Upper lobe of right lung (tissue), 1 donor: ENCODE measurements around the gene MRGPRX2. TPM values are rescaled to one million over a fixed set of nuclear protein-coding genes. Genes with fewer than 3 reads are reported as not detected.
A peak's percentile ranks its signal among the peaks of the same experiment; 100 is the strongest.

Experiments
- ATAC-seq: fragments of 200-7000 bp; cut with Tn5 transposase; one replicate; pipeline ENCODE4 v1.9.1; 2020; ENCODE audit warnings: mild to moderate bottlenecking, moderate library complexity
- DNase-seq: peaks from one replicate; pipeline ENCODE4 v3.0.0-alpha.2; 2020
- H3K27ac ChIP-seq: fragments of 200-600 bp; one replicate; pipeline ENCODE4 v1.8.0; 2022
- H3K27me3 ChIP-seq: fragments of 200-600 bp; one replicate; pipeline ENCODE4 v1.8.0; 2022; ENCODE audit warnings: mild to moderate bottlenecking
- H3K36me3 ChIP-seq: fragments of 200-600 bp; one replicate; pipeline ENCODE4 v1.8.0; 2022
- H3K4me1 ChIP-seq: fragments of 200-600 bp; one replicate; pipeline ENCODE4 v1.8.0; 2022
- H3K4me3 ChIP-seq: fragments of 200-600 bp; one replicate; pipeline ENCODE4 v1.8.0; 2022; ENCODE audit warnings: mild to moderate bottlenecking
- H3K9me3 ChIP-seq: fragments of 200-600 bp; one replicate; pipeline ENCODE4 v1.8.0; 2022
- CTCF ChIP-seq: fragments of 200-600 bp; IDR thresholded peaks from one replicate; pipeline ENCODE4 v1.8.0; 2022; ENCODE audit warnings: antibody characterized with exemption
- intact Hi-C: fragments of 100-400 bp; cut with DNase I; formaldehyde crosslinking; loops from one replicate; pipeline ENCODE4 v1.11.0; 2022
- total RNA-seq: library from RNA; stranded (reverse); fragmentation: NEBNext Ultra II Directional; extraction: Animal tissue kit (Norgen Biotek cat#: 25700); gene quantifications from one replicate; pipeline ENCODE4 v1.2.1, GENCODE V29; 2021
- donor health status: DM: no; HTN: yes; CAD: no; lungs with severe emphysema.

Gene MRGPRX2
- total RNA-seq, 1 donor from 2014 or later, result not detected

- DNase-seq (no peak), ATAC-seq (no peak)
- no peaks in the 10 kb centered on the region for H3K27me3 ChIP-seq
- H3K4me3 ChIP-seq, result no peak overlapping the region
- intact Hi-C loops, result no loop called here
- no peaks in the 10 kb centered on the region for H3K4me1 ChIP-seq
- no peaks in the 10 kb centered on the region for H3K36me3 ChIP-seq
- TF ChIP-seq CTCF, result no peak
- H3K9me3 ChIP-seq, result no peaks in the 10 kb centered on the region
- H3K27ac ChIP-seq, result no peak overlapping the region
These were observed 22.6 kb upstream of the MRGPRX2 start for GRCh38 chr11:19083166-19083565.

GRCh38 chr11:19080579-19080993 lies 20.1 kb upstream of the MRGPRX2 start:
- DNase-seq (peak; percentile 68), ATAC-seq (peak; percentile 66)
- no peaks in the 10 kb centered on the region for H3K36me3 ChIP-seq
- H3K27me3 ChIP-seq, result no peaks in the 10 kb centered on the region
- no peak overlapping the region for H3K27ac ChIP-seq
- no peaks in the 10 kb centered on the region for H3K9me3 ChIP-seq
- no peaks in the 10 kb centered on the region for H3K4me1 ChIP-seq
- intact Hi-C loops, result no loop called here
- H3K4me3 ChIP-seq, result no peak overlapping the region
- no peak for TF ChIP-seq CTCF

- intact Hi-C loops, result loop anchor here (10.0 kb wide), 1 partner anchor 475 kb away; no protein-coding TSS in a partner anchor
- no peak for TF ChIP-seq CTCF
- no peak for DNase-seq
These were observed 19.3 kb upstream of the MRGPRX2 start for GRCh38 chr11:19079643-19080440.

GRCh38 chr11:19077965-19078364 lies 17.4 kb upstream of the MRGPRX2 start:
- Histone ChIP-seq H3K9me3 (no peaks in the 10 kb centered on the region), H3K4me1 (no peaks in the 10 kb centered on the region), H3K4me3 (no peak overlapping the region), H3K27me3 (no peaks in the 10 kb centered on the region), H3K36me3 (no peaks in the 10 kb centered on the region), H3K27ac (no peak overlapping the region)
- DNase-seq, result no peak
- no peak for ATAC-seq
- intact Hi-C loops, result loop anchor here (10.0 kb wide), 1 partner anchor 477 kb away; no protein-coding TSS in a partner anchor
- no peak for TF ChIP-seq CTCF

More at GRCh38 chr11:19079643-19080440, 19.3 kb upstream of the MRGPRX2 start:
- no peaks in the 10 kb centered on the region for H3K9me3 ChIP-seq
- H3K36me3 ChIP-seq, result no peaks in the 10 kb centered on the region
- peak; percentile 9 for ATAC-seq
- H3K27me3 ChIP-seq, result no peaks in the 10 kb centered on the region
- H3K4me1 ChIP-seq, result no peaks in the 10 kb centered on the region
- H3K27ac ChIP-seq, result no peak overlapping the region
- no peak overlapping the region for H3K4me3 ChIP-seq

GRCh38 chr11:19076744-19077589 lies 16.4 kb upstream of the MRGPRX2 start:
- peak; percentile 81 for ATAC-seq
- intact Hi-C loops, result loop anchor here (10.0 kb wide), 1 partner anchor 478 kb away; no protein-coding TSS in a partner anchor

More at GRCh38 chr11:19076744-19077589, 16.4 kb upstream of the MRGPRX2 start:
- no peaks in the 10 kb centered on the region for H3K36me3 ChIP-seq
- no peak overlapping the region for H3K4me3 ChIP-seq
- TF ChIP-seq CTCF, result peak; percentile 99
- peak; percentile 71 for DNase-seq
- H3K27ac ChIP-seq, result no peak overlapping the region
- no peaks in the 10 kb centered on the region for H3K4me1 ChIP-seq
- no peaks in the 10 kb centered on the region for H3K27me3 ChIP-seq
- H3K9me3 ChIP-seq, result no peaks in the 10 kb centered on the region
